ENCODE data around the gene MEN1.

- TF ChIP-seq POLR2A (IDR thresholded peaks at IDR 0.05; ENCODE audit: low read depth, low read length), result no peak
- no peak for TF ChIP-seq POU2F2 (IDR thresholded peaks at IDR 0.05; ENCODE audit: low read depth, low read length)
- no peak for TF ChIP-seq TAF1 (IDR thresholded peaks at IDR 0.05; ENCODE audit: low read depth, low read length)
Measured at GRCh38 chr11:64791781-64792291, 18.5 kb downstream of the MEN1 start.
